RWPE2 (cell line): ENCODE measurements around the gene RND2.

Source experiments
- ATAC-seq: fragments of 200-7000 bp; cut with Tn5 transposase; 3 replicates; pipeline ENCODE4 v1.9.1; 2021; ENCODE audit warnings: low read depth
- DNase-seq: peaks from one replicate; pipeline ENCODE4 v3.0.0-alpha.2; 2020; ENCODE audit warnings: low spot score
- H3K27ac ChIP-seq: fragments of 450-650 bp; 2 replicates; pipeline ENCODE4 v1.5.1; 2017; ENCODE audit warnings: mild to moderate bottlenecking; ENCODE audit not compliant: poor library complexity, severe bottlenecking
- H3K27me3 ChIP-seq: fragments of 250-450 bp; sonication (Bioruptor Pico); 2 replicates; pipeline ENCODE4 v1.5.1; 2021; ENCODE audit warnings: mild to moderate bottlenecking, moderate library complexity; ENCODE audit not compliant: insufficient read depth, poor library complexity, severe bottlenecking
- H3K36me3 ChIP-seq: fragments of 250-450 bp; sonication (Bioruptor Pico); 2 replicates; pipeline ENCODE4 v1.5.1; 2020; ENCODE audit warnings: low read depth, mild to moderate bottlenecking, moderate library complexity
- H3K4me1 ChIP-seq: fragments of 250-450 bp; sonication (Bioruptor Pico); 2 replicates; pipeline ENCODE4 v1.5.1; 2021; ENCODE audit warnings: mild to moderate bottlenecking, moderate library complexity; ENCODE audit not compliant: insufficient read depth, poor library complexity, severe bottlenecking
- H3K4me3 ChIP-seq: fragments of 250-450 bp; sonication (Bioruptor Pico); 2 replicates; pipeline ENCODE4 v1.5.1; 2021; ENCODE audit warnings: mild to moderate bottlenecking, moderate library complexity; ENCODE audit not compliant: severe bottlenecking
- H3K9me3 ChIP-seq: fragments of 250-450 bp; sonication (Bioruptor Pico); 2 replicates; pipeline ENCODE4 v1.5.1; 2021; ENCODE audit warnings: mild to moderate bottlenecking, moderate library complexity; ENCODE audit not compliant: severe bottlenecking
- CTCF ChIP-seq: fragments of 450-650 bp; IDR thresholded peaks from one replicate; pipeline ENCODE4 v1.5.1; 2017; ENCODE audit warnings: mild to moderate bottlenecking, moderate library complexity; ENCODE audit not compliant: poor library complexity, severe bottlenecking

The RND2 gene

GRCh38 chr17:43006639-43007551, 18.1 kb upstream of the RND2 start, which contains the start of gene IFI35:
Gene IFI35, plus strand, starts transcription at chr17:43006784. Its CDS starts 164 bp downstream, at chr17:43006948.
- DNase-seq = no peak
- Histone ChIP-seq H3K36me3 (peaks cover 24% of the 10 kb centered on the region), H3K4me3 (peak within 1 kb of the TSS; percentile 71), H3K27me3 (no peaks in the 10 kb centered on the region), H3K4me1 (peaks cover 6% of the 10 kb centered on the region), H3K27ac (peak within 1 kb of the TSS; percentile 85), H3K9me3 (no peaks in the 10 kb centered on the region)
- TF ChIP-seq CTCF = peak; percentile 60
- peak; percentile 78 for ATAC-seq

DNA sequence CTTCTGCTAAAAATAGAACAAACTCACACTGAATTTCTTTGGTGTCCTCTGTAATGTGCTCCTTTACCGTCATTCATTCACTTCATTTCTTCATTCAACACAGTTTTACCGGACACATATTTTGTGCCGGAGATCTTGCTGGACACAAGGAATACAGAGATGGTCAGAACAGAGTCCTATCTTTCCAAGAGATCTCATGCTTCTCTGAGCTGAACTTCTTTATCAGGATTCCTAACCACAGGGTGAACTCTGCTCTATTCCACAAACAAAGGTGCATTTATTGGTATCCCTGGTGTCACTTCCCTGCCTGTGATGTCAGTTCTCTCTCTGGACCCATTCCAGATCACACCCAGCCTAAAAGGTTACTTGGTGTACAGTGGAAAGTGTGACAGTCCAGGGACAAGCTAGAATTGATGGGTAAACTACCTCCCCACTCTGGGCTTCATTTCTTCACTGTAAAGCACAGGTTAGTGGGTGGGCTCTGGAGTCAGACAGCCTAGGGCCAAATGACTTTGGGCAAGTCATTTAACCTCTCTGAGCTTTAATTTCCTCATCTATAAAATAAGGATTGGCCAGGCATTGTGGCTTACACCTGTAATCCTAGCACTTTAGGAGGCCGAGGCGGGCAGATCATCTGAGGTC, 14.2 kb upstream of the RND2 start:
- Histone ChIP-seq H3K4me3 (no peak overlapping the region), H3K27me3 (no peaks in the 10 kb centered on the region), H3K27ac (no peak overlapping the region), H3K4me1 (no peaks in the 10 kb centered on the region), H3K36me3 (no peaks in the 10 kb centered on the region), H3K9me3 (no peaks in the 10 kb centered on the region)
- no peak for TF ChIP-seq CTCF
- no peak for ATAC-seq
- DNase-seq = no peak

DNA sequence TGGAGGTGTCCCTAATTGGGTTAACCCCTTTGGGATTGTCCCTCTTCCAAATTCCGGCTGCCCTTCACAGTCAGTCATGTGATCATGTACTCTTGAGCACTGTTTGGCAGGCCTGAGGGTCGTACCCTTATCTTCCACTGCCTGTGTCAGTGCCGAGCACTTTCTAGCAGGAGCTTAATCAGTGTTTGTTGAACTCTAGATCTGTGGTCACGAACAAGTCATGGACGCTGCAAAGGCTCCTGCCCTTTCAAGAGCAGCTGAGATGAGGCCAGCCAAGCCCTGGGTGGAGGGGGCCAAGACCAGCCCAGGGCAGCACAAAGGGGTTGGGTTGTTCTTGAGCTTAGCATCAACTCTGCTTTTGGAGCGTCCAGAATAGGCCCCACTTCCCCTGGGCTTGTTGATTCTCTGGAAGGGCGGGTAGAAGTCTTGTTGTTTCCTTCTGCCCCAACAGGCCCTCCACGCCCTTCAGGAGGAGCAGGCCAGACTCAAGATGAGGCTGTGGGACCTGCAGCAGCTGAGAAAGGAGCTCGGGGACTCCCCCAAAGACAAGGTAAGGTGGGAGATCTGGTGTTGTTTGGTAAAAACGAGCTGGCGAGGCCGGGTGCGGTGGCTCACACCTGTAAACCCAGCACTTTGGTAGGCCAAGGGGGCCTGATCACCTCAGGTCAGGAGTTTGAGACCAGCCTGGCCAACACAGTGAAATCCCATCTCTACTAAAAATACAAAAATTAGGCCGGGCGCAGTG, 13.1 kb upstream of the RND2 start:
- no peaks in the 10 kb centered on the region for H3K9me3 ChIP-seq
- DNase-seq = no peak
- no peak overlapping the region for H3K27ac ChIP-seq
- ATAC-seq = no peak
- peaks cover 8% of the 10 kb centered on the region; the same call in 1 of the 2 replicates for H3K36me3 ChIP-seq
- H3K27me3 ChIP-seq = no peaks in the 10 kb centered on the region
- no peak for TF ChIP-seq CTCF
- no peak overlapping the region for H3K4me3 ChIP-seq
- no peaks in the 10 kb centered on the region for H3K4me1 ChIP-seq

- H3K9me3 ChIP-seq = no peaks in the 10 kb centered on the region
- DNase-seq = no peak
- no peak overlapping the region for H3K4me3 ChIP-seq
- H3K27ac ChIP-seq = no peak overlapping the region
- H3K4me1 ChIP-seq = no peaks in the 10 kb centered on the region
- no peak for TF ChIP-seq CTCF
- H3K27me3 ChIP-seq = no peaks in the 10 kb centered on the region
- ATAC-seq = no peak; the same call in 2 of the 3 replicates
- peaks cover 15% of the 10 kb centered on the region for H3K36me3 ChIP-seq
Observed at GRCh38 chr17:43013296-43013695, 11.7 kb upstream of the RND2 start.
